GM19463 (cell line): Measurements from ENCODE around the gene CDK8.
"Not testable (repeated sequence)": the region's sequence is repeated elsewhere in the genome, so short reads cannot be mapped to it uniquely, and the experiment has no call there.

Experiments used
- ATAC-seq: cut with Tn5 transposase; IDR thresholded peaks from one replicate; pipeline ENCODE4 v1.9.1; 2021; ENCODE audit warnings: mild to moderate bottlenecking, moderate library complexity; ENCODE audit not compliant: unreplicated experiment

Gene CDK8

DNA sequence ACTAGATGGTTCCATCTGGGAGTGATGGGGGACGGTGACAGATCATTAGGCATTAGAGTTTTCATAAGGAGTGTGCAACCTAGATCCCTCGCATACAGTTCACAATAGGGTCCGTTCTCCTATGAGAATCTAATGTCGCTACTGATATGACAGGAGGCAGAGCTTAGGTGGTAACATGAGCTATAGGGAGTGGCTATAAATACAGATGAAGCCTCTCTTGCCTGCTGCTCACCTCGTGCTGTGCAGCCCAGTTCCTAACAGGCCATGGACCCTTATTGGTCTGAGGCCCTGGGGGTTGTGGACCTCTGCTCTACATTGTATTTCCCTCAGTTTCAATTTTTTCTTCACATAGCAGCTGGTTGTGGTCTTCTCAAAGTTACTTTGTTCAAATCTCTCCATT is 56.5 kb downstream of the CDK8 start:
- no peak for ATAC-seq

DNA sequence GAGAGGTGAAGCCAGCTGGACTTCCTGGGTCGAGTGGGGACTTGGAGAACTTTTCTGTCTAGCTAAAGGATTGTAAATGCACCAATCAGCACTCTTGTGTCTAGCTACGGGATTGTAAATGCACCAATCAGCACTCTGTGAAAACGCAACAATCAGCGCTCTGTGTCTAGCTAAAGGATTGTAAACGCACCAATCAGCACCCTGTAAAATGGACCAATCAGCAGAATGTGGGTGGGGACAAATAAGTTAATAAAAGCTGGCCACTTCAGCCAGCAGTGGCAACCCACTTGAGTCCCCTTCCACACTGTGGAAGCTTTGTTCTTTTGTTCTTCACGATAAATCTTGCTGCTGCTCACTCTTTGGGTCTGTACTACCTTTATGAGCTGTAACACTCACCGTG is 58.1 kb downstream of the CDK8 start:
- not testable (repeated sequence) for ATAC-seq

DNA sequence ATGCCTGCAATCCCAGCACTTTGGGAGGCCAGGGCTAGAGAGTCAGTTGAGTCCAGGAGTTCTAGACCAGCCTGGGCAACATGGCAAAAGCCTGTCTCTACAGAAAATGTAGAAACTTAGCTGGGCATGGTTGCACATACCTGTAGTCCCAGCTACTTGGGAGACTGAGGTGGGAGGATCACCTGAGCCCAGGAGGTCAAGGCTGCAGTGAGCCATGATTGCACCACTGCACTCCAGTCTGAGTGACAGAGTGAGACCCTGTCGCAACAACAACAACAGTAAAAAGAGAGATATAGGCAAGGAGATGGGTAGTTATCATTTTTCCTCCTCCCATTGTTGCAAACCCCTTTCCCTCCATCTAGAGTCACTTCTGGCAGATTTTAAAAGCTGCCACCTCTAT is 62.2 kb downstream of the CDK8 start:
- ATAC-seq = not testable (repeated sequence)

DNA sequence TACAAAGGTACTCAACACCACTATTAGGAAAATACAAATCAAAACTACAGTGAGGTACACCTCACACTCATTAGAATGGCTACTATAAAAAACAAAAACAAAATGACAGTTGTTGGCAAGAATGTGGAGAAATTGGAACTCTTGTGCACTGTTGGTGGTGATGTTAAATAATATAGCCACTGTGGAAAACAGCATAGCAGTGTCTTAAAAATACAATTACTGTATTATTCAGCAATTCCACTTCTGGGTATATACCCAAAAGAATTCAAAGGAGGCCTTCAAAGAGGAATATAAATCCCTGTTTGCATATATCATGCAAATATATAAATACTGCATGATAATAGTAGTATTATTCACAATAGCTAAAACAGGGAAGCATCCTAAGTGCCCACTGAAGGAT is 66.8 kb downstream of the CDK8 start:
- ATAC-seq = no peak

DNA sequence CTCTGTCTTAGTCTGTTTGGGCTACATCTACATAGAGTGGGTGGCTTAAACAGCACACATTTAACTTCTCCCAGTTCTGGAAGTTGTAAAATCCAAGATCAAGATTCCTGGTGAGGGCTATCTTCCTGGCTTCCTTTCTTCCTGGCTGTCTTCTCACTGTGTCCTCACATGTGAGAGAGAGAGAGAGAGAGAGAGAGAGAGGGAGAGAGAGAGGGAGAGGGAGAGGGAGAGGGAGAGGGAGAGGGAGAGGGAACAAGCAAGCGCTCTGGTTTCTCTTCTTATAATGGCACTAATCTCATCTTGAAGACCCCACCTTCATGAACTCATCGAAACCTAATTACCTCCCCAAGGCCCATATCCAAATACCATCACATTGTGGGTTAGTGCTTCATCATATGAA is 69.2 kb downstream of the CDK8 start:
- ATAC-seq = no peak

DNA sequence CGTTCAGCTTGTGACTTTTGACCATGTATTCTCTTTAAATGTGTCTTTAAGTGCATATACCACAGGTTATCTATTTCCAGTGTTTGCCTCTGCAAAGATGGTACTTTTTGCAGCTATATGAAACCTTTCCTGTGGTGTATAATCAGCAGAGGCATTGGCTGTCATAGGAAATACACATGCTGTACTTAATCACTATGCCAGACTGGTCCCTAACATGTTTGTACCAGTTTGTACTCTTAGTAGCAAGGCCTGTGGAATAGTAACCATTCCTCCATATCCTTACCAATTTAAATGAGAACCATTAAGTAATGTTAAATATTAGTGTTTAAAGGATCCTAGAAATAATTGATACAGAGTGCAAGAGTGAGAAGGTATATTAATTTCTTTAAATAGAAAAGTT is 69.8 kb downstream of the CDK8 start:
- ATAC-seq = no peak

DNA sequence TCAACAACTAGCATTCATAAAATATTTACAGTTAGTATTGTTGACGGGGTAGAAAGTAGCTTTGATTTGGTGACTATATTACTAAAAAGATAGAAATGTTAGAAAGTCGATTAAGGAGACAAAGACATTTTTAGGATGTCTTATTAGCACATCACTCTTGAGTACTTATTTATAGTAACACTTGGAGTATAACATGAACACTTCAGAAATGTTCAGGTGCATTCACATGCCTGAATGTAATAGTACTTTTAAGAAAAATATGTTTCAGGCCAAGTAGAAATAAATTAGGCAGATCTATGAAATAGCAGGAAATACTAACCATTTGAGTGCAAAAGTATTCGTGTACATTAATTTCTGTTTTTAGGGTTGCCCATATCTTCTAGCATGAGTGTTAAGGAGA is 70.4 kb downstream of the CDK8 start:
- ATAC-seq = no peak

DNA sequence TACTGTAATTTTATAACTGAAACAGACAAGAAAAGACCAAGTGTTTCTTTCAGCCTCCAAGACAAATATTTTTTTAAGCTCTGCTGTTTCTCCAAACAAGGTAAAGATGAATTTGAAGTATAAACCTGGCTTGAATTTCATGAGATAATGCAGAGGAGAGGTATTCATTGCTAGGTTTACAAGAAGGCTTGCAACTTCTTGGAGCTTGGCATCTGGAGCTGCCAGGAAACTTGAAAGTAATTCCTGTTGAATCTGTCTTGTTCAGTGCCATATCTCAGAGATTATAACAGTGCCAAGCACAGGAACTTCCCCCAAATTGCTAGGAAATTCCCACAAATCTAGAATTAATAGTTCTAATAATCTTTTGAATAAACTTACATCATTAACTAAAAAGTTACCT is 70.9 kb downstream of the CDK8 start:
- no peak for ATAC-seq

DNA sequence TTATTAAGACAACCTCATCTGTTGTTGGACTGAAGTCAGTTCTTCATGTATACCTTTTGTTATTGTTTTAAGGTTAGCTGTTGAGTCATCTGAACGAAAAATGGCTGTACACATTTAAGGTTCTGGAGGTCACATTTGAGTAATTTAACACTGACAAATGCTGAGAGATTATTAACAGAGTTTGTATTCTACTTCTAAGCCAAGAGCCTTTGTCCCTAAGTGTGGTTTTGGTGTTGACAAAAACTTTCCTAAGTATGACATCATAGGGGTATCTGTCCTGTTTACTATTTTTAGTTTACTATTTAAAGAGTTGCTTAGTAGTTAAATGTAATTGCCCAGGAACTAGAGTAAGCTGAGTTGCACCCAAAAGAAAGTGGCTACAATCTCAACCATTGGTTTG is 71.9 kb downstream of the CDK8 start:
- peak; percentile 86 for ATAC-seq

DNA sequence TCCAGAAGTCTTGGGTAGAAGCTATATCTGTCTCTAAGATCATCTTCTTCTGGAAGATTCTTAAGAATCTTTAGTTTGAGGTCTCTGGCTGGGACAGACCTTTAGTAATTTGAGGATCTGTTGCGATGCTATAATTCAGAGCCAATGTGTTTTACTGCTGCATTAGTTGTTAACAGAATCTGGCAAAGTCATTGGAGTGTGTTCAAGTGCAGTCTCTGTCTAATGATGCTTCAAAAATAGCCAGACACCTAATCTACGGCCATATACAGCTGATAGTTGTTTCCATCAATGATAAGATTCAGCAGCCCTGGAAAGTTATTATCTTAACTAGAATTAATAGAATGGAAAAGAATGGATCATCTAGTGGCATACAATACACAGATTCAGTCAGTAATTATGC is 72.6 kb downstream of the CDK8 start:
- no peak for ATAC-seq

DNA sequence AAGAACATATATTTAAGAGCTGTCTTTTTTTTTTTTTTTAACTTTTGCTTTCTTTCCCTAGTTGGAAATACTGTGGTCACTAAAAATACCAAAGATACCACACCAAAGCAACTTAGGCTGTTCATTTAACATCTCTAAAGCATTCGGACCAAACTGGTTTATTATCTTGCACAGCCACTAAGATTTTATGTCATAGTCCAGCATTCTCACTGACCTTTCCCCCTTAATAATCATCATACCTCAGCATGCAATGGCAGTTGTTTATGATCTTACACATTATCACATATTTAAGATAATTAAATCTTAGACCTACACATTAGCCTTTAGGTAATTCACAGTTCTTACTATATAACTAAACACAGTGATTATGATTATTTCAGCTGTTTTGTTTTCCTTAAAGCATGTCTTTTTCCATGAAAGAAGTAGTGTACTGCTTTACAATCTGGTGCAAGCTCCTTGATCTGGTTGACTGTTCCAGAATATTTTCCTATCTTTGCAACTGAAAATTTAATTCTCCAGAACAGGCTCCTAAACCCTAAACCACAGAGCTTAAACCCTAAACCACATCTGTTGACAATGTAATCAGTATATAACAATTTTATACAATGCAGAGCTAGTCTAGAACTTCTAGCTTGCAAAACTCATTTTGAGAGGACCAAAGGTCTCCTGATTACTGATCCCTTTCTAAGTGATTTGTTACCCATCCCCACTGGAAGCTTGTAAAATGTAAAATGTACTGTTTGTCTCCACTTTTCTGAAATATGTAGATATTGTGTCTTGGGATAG is 74.2 kb downstream of the CDK8 start:
- no peak for ATAC-seq

DNA sequence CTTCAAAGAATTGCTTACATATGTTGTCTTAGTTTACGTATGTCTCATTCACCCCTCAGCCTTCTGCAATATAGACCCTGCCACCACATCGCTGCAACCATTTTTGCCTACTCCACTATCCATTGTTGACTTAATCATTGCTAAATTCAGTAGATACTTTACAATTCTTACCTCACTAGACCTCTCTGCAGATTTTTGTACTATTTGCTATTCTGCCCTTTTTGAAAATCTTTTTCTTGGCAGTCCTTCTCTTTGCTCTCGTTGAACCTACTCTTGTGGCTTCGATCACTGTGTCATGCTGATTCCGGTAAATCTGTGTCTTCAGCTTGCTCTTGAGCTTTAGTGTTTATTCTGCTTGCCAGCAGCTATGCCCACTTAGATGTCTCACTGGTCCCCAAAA is 81.2 kb downstream of the CDK8 start:
- no peak for ATAC-seq

DNA sequence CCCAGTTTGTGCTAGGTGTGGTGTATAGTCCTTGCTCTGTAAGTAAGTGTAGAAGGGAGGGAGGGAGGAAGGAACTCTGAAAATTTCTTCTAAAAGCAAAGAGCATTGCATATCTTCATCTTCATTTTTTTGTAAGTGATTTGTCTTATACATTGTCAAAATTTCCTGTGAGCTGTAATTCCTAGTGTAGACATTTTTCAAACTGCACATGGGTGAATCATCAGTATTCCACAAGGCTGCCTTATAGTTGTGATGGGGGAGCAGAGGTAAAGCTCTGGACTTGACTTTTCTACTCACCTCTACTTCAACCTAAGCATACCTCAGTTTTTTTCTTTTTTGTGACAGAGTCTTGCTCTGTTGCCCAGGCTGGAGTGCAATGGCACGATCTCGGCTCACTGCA is 86.9 kb downstream of the CDK8 start:
- ATAC-seq = no peak

DNA sequence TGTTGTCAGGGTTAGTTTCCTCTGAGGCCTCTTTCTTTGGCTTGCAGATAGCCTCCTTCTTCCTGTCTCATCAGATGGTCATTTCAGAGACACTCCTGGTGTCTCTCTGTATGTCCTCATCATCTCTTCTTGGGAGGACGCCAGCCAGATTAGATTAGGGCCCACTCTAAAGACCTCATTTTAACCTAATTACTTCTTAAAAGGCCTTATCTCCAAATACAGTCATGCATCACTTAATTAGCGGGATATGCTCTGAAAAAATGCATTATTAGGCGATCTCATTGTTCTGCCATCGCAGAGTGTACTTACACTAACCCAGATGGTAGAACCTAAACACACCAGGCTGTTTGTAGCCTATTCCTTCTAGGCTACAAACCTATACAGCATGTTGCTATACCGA is 89.0 kb downstream of the CDK8 start:
- no peak for ATAC-seq

DNA sequence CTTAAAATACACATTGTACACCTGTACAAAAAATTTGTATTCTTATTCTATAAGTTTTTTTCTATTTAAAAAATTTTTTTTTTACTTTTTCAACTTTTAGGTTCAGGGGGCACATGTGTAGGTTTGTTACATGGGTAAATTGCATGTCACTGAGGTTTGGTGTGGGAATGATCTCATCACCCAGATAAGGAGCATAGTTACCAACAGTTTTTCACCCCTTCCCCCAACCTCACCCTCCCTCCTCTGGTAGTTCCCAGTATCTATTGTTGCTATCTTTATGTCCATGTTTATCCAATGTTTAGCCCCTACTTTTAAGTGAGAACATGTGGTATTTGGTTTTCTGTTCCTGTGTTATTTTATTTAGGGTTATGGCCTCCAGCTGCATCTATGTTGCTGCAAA is 89.9 kb downstream of the CDK8 start:
- ATAC-seq = no peak

DNA sequence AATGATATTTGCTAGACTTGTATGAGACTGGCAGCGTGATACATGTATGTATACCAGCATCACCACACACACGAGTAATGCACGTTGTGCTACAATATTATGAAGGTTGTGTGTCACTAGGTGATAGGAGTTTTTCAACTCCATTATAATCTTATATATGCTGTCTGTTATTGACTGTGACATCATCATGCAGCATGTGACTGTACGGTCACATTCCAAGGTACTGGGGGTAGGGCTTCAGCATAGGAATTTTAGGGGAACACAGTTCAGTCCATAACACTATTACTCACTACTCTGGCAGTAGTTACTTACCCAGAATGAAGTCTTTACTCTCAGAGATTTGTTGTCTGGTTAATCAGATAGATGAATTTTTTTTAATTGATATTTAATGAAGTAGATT is 91.1 kb downstream of the CDK8 start:
- ATAC-seq = no peak

DNA sequence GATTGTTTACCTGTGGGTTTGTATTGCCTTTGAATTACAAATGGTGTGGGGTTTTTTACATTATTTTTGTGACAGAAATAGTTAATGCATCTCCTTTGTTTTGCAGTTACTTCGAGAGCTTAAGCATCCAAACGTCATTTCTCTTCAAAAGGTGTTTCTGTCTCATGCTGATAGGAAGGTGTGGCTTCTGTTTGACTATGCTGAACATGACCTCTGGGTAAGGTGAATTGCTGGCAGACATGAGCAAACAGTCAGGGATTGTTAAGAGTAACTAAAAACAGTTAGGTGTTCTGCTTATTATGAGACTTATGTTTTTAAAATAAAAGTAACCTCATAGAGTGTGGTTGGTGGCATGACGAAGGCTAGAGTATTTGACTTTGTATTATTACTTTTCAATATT is 95.0 kb downstream of the CDK8 start:
- ATAC-seq = no peak

DNA sequence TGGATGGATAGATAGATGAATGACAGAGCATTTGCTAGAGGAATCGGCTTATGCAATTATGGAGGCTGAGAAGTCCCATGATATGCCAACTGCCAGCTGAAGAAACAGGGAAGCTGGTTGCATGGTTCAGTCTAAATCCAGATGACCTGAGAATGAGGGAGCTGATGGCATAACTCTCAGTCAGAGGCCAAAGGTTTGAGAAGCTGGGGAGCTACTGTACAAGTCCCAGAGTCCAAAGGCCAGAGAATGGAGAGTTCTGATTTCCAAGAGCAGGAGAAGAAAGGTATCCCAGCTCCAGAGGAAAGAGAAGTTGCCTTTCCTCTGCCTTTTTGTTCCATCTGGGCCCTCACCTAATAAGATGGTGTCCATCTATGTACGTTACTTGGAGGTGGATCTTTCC is 108.3 kb downstream of the CDK8 start:
- ATAC-seq = no peak

DNA sequence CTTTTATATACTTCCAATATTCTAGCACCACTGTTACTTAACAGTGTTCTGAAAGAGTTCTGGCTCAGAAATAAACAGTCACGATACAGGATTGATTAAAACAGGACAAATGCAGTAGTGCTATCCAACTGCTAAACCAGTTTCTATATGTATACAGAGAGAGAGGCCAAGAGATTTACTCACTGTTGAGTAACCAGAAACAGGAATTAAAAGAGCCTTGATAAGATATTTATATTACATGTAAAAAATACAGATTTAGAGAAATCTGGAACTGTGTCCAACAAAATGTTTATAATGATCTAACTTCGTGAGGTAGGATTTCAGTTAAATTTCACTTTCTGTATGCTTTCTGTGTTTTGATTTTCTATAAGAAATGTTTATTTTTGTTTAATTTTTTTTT is 116.6 kb downstream of the CDK8 start:
- ATAC-seq = no peak

DNA sequence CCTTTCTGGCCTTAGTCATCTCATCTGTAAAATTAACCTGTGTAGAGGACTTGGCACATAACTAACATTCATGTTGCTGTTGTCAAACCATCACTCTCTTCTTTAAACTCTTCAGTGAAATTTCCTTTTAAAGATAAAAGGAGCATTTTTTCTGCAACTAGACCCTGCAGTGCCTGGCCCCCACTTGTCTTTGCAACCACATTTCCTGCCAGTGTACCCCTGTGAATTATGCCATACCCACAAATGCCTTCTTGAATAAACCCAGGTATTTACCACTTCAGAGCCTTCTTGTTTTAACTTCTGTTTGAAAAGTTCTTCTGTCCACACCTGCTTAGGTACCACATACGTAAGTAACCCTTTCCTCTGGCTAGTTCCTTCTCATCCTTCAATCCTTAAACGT is 118.8 kb downstream of the CDK8 start:
- no peak for ATAC-seq

DNA sequence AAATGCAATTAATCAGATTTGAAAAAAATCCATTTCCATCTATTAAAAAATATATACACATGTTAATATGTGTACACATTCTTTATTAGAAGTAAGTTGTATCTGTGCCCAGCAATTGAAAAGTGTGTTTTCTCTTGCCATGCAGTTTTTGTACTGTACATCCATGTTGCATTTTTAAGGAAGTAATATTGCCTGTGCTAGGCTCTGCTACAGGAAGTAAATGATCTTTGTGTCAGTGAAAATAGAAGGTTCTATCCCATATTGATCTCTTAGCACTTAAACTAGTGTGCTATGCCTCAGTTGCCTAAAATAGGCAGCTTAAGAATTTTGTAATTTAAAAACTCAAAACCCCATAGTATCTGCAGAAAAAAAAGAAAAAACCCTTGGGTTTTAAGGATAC is 122.5 kb downstream of the CDK8 start:
- no peak for ATAC-seq

DNA sequence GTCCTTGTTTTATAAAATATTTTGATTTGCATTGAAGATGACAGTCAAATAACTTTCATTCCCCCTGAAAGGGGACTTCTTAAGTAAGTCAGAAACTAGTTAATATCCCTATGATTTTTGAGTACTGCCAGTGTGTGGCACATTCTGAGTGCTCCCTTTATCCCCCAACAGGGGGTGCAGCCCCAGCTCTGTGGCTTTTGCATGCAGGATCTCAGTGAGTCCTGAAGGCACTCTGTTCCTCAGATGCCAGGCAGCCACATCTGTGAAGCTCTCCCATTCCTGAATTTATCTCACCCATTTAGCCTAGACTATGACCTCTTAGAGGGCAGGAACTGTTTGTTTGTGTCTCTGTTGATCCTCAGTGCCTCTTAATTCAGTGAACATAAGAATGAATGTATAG is 123.1 kb downstream of the CDK8 start:
- ATAC-seq = no peak

DNA sequence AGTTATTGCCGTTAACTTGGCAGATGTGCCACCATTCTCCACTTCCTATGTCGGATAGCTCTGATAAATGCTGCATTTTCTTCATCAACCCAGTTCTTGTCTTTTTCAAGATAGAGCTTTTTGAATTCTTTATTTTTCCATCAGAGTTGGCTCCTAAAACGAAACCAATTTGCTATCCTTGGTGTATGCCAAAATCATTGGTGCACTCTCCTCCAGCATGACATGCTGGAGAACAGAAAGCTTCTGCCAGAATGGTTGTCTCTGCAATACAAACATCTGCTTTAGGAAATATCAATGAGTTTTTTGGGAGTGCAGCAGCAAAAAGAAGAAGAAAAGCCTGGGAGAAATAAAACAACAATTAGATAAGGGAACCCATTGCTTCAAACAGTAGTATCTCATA is 124.2 kb downstream of the CDK8 start:
- no peak for ATAC-seq
